HepG2 (cell line): Measurements from ENCODE around the gene C12orf56. TPM values are rescaled to one million over a fixed set of nuclear protein-coding genes. Genes with fewer than 3 reads are reported as not detected.
A peak's percentile ranks its signal among the peaks of the same experiment; 100 is the strongest.

Experiments
- ATAC-seq: fragments of 200-7000 bp; cut with Tn5 transposase; 3 replicates; pipeline ENCODE4 v1.9.1; 2020; ENCODE audit warnings: mild to moderate bottlenecking, moderate library complexity
- BruUV-seq: library from RNA; stranded (reverse); fragments of 400-500 nt; replicated peaks from 2 replicates; lab custom pipeline; 2021; lab: Mats Ljungman, UMichigan
- CTCF ChIA-PET: fragments of 300-600 bp; formaldehyde crosslinking; extraction: SDS; loops from one replicate; lab custom pipeline; 2021; ENCODE audit warnings: low total read pairs, inconsistent platforms, low intra/inter-chr PET ratio; lab: Yijun Ruan, JAX
- POLR2A ChIA-PET: fragments of 350-600 bp; sonication (Branson Sonifier 250); formaldehyde crosslinking; loops from one replicate; lab custom pipeline; 2020; ENCODE audit warnings: antibody characterized with exemption, inconsistent platforms; lab: Yijun Ruan, JAX
- DNase-seq: peaks from one replicate; pipeline ENCODE4 v3.0.0-alpha.2; 2015; ENCODE audit warnings: low spot score
- FAIRE-seq: peaks from 3 replicates; lab custom pipeline; 2011; peaks lifted over from hg19 to GRCh38; lab: Jason Lieb, UNC
- H2AFZ ChIP-seq: one replicate; pipeline ENCODE4 v1.6.1; 2011; ENCODE audit warnings: low read length, inconsistent platforms
- H3K27ac ChIP-seq: fragments of 300-600 bp; 3 replicates; pipeline ENCODE4 v1.8.0; 2011; ENCODE audit warnings: mixed run types, mild to moderate bottlenecking, mixed read lengths, low read length, inconsistent platforms; ENCODE audit not compliant: insufficient read depth; ENCODE audit errors: extremely low read length
- H3K27me3 ChIP-seq, 2 experiments: fragments of 200-600 bp in 1 of 2; 2 replicates in 1 of 2; 3 replicates in 1 of 2; pipeline versions ENCODE4 v1.6.0 to v1.8.0; 2011; ENCODE audit warnings: low read length in 2 of 2, mild to moderate bottlenecking in 2 of 2, moderate library complexity in 2 of 2, inconsistent platforms in 1 of 2; ENCODE audit not compliant: insufficient read depth in 2 of 2, control insufficient read depth in 1 of 2
- H3K36me3 ChIP-seq, 2 experiments: fragments of 200-600 bp in 1 of 2; replicated peaks in 1 of 2; 2 replicates in 1 of 2; 3 replicates in 1 of 2; pipeline versions ENCODE4 v1.5.1 to v1.8.0; 2011; ENCODE audit warnings: low read length in 2 of 2, inconsistent platforms in 1 of 2; ENCODE audit not compliant: insufficient read depth in 2 of 2, control insufficient read depth in 1 of 2
- H3K4me1 ChIP-seq: 2 replicates; pipeline ENCODE4 v1.5.1; 2012; ENCODE audit warnings: low read length, inconsistent platforms; ENCODE audit not compliant: insufficient read depth
- H3K4me2 ChIP-seq: 2 replicates; pipeline ENCODE4 v1.6.0; 2011; ENCODE audit warnings: low read depth, low read length, inconsistent platforms
- H3K4me3 ChIP-seq, 3 experiments: fragments of 200-600 bp in 1 of 3; sonication (generic), shearing (Covaris generic) in 1 of 3; replicated peaks in 1 of 3; 2 replicates each; pipeline ENCODE4 v1.5.1; 2011 to 2016; ENCODE audit warnings: low read length in 3 of 3, inconsistent platforms in 2 of 3, low read depth in 2 of 3, mild to moderate bottlenecking in 2 of 3, control low read depth in 1 of 3, mixed read lengths in 1 of 3; ENCODE audit not compliant: insufficient read depth in 1 of 3
- H3K79me2 ChIP-seq: one replicate; pipeline ENCODE4 v1.6.1; 2011; ENCODE audit warnings: low read length, inconsistent platforms; ENCODE audit not compliant: insufficient read depth
- H3K9ac ChIP-seq: 2 replicates; pipeline ENCODE4 v1.6.0; 2011; ENCODE audit warnings: mild to moderate bottlenecking, low read depth, low read length, inconsistent platforms; ENCODE audit not compliant: insufficient read depth
- H3K9me3 ChIP-seq: 2 replicates; pipeline ENCODE4 v1.5.1; 2012; ENCODE audit warnings: mild to moderate bottlenecking, low read length
- H4K20me1 ChIP-seq: 2 replicates; pipeline ENCODE4 v1.6.0; 2011; ENCODE audit warnings: inconsistent platforms, mild to moderate bottlenecking, low read length, moderate library complexity; ENCODE audit not compliant: insufficient read depth
- ASH2L ChIP-seq: fragments of 300-600, 200-600 bp; sonication (generic); IDR thresholded peaks from 2 replicates; pipeline ENCODE4 v1.7.0; 2017; ENCODE audit warnings: low read depth, mild to moderate bottlenecking, moderate library complexity, mixed read lengths, low read length; ENCODE audit not compliant: insufficient read length
- MED8 ChIP-seq: sonication (generic); formaldehyde crosslinking; IDR thresholded peaks from 2 replicates; pipeline ENCODE4 v1.8.1; 2023; ENCODE audit warnings: mild to moderate bottlenecking, missing genetic modification reagents; ENCODE audit not compliant: insufficient replicate concordance
- MZF1 ChIP-seq: sonication (generic); formaldehyde crosslinking; IDR thresholded peaks from 2 replicates; pipeline ENCODE4 v1.8.1; 2023; ENCODE audit warnings: mild to moderate bottlenecking, missing genetic modification reagents, borderline replicate concordance
- POLR2G ChIP-seq: fragments of 200-400 bp; formaldehyde crosslinking; IDR thresholded peaks from 2 replicates; pipeline ENCODE4 v1.6.1; 2018; ENCODE audit warnings: mild to moderate bottlenecking, low read depth, low read length, moderate library complexity
- ZC3H4 ChIP-seq: sonication (generic); formaldehyde crosslinking; IDR thresholded peaks from 2 replicates; pipeline ENCODE4 v1.4.0; 2020; ENCODE audit warnings: missing genetic modification reagents, borderline replicate concordance
- ZMYM3 ChIP-seq: sonication (generic); formaldehyde crosslinking; IDR thresholded peaks from 2 replicates; pipeline ENCODE4 v1.5.1; 2020; ENCODE audit warnings: mild to moderate bottlenecking, missing genetic modification reagents
- ZNF292 ChIP-seq: sonication (generic); formaldehyde crosslinking; IDR thresholded peaks from 2 replicates; pipeline ENCODE4 v1.8.1; 2022; ENCODE audit warnings: mild to moderate bottlenecking, low read depth, missing genetic modification reagents, borderline replicate concordance
- WGBS: methylation state at CpG from one replicate; pipeline ENCODE4 v1.1.6; 2017; ENCODE audit warnings: low lambda C conversion rate; 5-methylcytosine and 5-hydroxymethylcytosine counted together
- in situ Hi-C: cut with HindIII; loops from 2 replicates; pipeline ENCODE4 v1.10.0; 2017; ENCODE audit warnings: low pct_unique_long_range_greater_than_20kb; ENCODE audit not compliant: extremely low pct_ligation_motif_present
- intact Hi-C: fragments of 100-400 bp; cut with micrococcal nuclease; formaldehyde crosslinking; loops from one replicate; pipeline ENCODE4 v1.10.0; 2022; ENCODE audit not compliant: unreplicated experiment
- polyA plus RNA-seq, 8 experiments: library from polyadenylated mRNA; depleted of rRNA in 3 of 8; stranded (reverse) in 7 of 8; unstranded in 1 of 8; fragments of >200 nt; fragmentation: Illumina TruSeq in 4 of 8; extraction: Trizol in 4 of 8; gene quantifications; 2 replicates each; pipeline versions ENCODE4 v1.2.1 to v1.2.3, GENCODE V29; 2011 to 2016; ENCODE audit warnings: low read depth in 4 of 8, missing spikeins in 1 of 8, mixed read lengths in 1 of 8; ENCODE audit not compliant: insufficient read depth in 1 of 8
- total RNA-seq, 5 experiments: library from RNA; depleted of rRNA; stranded (reverse); fragments of >200 nt; fragmentation: Illumina TruSeq; extraction: Trizol; gene quantifications; 2 replicates each; pipeline ENCODE4 v1.2.3, GENCODE V29; 2016; ENCODE audit warnings: low read depth in 1 of 5
- TF ChIP-seq, protein P1 (sequence below): sonication (generic); formaldehyde crosslinking; IDR thresholded peaks from 2 replicates; pipeline ENCODE4 v1.8.1; 2023; ENCODE audit warnings: mild to moderate bottlenecking, moderate library complexity, missing genetic modification reagents
- TF ChIP-seq, protein P2 (sequence below): IDR thresholded peaks from 2 replicates; pipeline ENCODE4 v1.6.1; 2016; ENCODE audit warnings: control low read depth
- TF ChIP-seq, protein P3 (sequence below): IDR thresholded peaks from 2 replicates; pipeline ENCODE4 v1.6.1; 2016; ENCODE audit warnings: low read depth, missing genetic modification reagents, missing compliant biosample characterization
- TF ChIP-seq, protein P4 (sequence below): sonication (generic); formaldehyde crosslinking; IDR thresholded peaks from 2 replicates; pipeline ENCODE4 v1.4.0; 2020; ENCODE audit warnings: missing genetic modification reagents, borderline replicate concordance

Gene C12orf56
- total and polyA plus RNA-seq, 2 of the 13 experiments (the other 11 are each of a cell fraction or from before 2014, with no cell fraction given): 0.07 TPM; not detected in 1

DNA sequence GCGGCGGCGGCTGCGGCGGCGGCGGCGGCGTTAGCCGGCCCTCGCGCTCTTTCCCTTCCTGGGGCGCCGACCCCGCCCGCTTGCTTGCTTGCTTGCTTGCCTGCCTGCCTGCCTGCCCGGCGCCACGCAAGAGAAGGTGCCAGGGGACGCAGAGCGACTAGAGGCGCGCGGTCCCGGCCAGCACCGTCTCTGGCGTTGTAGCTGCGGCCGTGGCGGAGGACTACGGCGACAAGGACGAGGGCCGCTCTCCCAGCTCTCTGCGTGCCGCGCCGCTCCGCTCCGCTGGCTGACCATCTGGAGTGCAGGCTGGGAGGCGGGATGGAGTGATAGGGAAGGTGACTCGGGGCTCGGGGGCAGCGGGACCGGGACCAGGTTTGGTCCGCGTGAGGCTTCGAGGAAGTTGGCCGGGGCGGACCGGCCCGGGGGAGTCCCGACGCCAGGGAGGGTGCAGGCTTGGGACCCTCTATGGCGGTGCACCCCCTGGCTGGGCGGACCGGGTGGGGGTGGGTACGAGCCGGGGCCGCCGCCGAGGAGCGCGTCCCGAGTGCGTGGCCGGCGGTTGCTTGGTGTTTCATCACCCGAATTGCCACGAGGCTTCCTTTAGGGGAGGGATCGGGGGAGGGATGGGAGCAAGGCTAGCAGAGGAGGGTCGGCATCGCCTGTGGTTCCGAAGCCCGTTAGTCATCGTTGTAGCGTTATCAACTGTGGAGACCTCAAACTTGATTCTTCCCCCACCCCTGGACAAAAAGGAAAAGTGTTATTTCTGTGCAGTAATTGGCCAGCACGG, 14.1 kb upstream of the C12orf56 start:
- BruUV-seq: no TSS peak
- Histone ChIP-seq H3K4me2 (peak overlapping the region; percentile 80), H3K9me3 (no peaks in the 10 kb centered on the region), H3K4me3 (peak overlapping the region; percentile 78 to 95 (median 85)), H4K20me1 (peaks cover 6% of the 10 kb centered on the region), H3K4me1 (peaks cover 54% of the 10 kb centered on the region), H3K36me3 (0 out of 5 replicates have a peak, but pooled peaks cover 0 to under 1% of the 10 kb centered on the region in 2 experiments), H2AFZ (no peak overlapping the region), H3K9ac (peak overlapping the region; percentile 100), H3K27ac (peak overlapping the region; percentile 100), H3K27me3 (no peaks in the 10 kb centered on the region; a peak in 1 of 5 replicates), H3K79me2 (peaks cover 41% of the 10 kb centered on the region)
- peak; percentile 55 for ATAC-seq
- intact Hi-C loops: loop anchor here (2.0 to 10.0 kb wide), 4 partner anchors 48 to 760 kb away; partner anchors contain the start of genes KICS2, LEMD3 and TBK1
- ChIA-PET POLR2A (interaction anchor here (0.5 to 1.9 kb wide), 9 partner anchors 8 to 561 kb away, joined by 3 to 9 read pairs (median 3); partner anchors contain the start of gene KICS2), CTCF (no interaction called here)
- under 1% methylated on average over 28 of the region's 78 CpGs for WGBS
- in situ Hi-C loops: no loop called here
- DNase-seq: peak; percentile 71
- FAIRE-seq: no peak
- no peak for TF ChIP-seq MZF1
- TF ChIP-seq POLR2G: peak; percentile 76
- peak; percentile 57 for TF ChIP-seq ASH2L
- 0 out of 2 replicates have a peak, but pooled peaks have one; percentile 31 for TF ChIP-seq ZC3H4 (CRISPR knock-in tag)
- TF ChIP-seq, protein P1, sequence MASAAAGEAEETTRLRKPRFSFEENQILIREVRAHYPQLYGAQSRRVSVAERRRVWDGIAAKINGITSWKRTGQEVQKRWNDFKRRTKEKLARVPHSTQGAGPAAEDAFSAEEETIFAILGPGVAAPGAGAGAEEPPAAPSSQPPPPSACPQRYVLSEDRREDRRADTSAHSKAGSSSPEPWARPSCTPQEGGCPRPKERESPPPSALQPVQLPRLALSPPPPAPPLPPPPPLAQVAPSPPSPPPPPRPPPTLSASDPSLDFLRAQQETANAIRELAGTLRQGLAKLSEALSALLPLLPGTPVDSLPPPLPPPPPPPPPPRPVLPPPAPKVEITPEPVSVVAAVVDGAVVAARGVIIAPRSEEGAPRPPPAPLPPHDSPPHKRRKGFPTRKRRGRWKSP: peak; percentile 44
- TF ChIP-seq, protein P2, sequence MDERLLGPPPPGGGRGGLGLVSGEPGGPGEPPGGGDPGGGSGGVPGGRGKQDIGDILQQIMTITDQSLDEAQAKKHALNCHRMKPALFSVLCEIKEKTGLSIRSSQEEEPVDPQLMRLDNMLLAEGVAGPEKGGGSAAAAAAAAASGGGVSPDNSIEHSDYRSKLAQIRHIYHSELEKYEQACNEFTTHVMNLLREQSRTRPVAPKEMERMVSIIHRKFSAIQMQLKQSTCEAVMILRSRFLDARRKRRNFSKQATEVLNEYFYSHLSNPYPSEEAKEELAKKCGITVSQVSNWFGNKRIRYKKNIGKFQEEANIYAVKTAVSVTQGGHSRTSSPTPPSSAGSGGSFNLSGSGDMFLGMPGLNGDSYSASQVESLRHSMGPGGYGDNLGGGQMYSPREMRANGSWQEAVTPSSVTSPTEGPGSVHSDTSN (CRISPR knock-in tag): no peak
- TF ChIP-seq, protein P3, sequence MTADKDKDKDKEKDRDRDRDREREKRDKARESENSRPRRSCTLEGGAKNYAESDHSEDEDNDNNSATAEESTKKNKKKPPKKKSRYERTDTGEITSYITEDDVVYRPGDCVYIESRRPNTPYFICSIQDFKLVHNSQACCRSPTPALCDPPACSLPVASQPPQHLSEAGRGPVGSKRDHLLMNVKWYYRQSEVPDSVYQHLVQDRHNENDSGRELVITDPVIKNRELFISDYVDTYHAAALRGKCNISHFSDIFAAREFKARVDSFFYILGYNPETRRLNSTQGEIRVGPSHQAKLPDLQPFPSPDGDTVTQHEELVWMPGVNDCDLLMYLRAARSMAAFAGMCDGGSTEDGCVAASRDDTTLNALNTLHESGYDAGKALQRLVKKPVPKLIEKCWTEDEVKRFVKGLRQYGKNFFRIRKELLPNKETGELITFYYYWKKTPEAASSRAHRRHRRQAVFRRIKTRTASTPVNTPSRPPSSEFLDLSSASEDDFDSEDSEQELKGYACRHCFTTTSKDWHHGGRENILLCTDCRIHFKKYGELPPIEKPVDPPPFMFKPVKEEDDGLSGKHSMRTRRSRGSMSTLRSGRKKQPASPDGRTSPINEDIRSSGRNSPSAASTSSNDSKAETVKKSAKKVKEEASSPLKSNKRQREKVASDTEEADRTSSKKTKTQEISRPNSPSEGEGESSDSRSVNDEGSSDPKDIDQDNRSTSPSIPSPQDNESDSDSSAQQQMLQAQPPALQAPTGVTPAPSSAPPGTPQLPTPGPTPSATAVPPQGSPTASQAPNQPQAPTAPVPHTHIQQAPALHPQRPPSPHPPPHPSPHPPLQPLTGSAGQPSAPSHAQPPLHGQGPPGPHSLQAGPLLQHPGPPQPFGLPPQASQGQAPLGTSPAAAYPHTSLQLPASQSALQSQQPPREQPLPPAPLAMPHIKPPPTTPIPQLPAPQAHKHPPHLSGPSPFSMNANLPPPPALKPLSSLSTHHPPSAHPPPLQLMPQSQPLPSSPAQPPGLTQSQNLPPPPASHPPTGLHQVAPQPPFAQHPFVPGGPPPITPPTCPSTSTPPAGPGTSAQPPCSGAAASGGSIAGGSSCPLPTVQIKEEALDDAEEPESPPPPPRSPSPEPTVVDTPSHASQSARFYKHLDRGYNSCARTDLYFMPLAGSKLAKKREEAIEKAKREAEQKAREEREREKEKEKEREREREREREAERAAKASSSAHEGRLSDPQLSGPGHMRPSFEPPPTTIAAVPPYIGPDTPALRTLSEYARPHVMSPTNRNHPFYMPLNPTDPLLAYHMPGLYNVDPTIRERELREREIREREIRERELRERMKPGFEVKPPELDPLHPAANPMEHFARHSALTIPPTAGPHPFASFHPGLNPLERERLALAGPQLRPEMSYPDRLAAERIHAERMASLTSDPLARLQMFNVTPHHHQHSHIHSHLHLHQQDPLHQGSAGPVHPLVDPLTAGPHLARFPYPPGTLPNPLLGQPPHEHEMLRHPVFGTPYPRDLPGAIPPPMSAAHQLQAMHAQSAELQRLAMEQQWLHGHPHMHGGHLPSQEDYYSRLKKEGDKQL (CRISPR knock-in tag): no peak
- TF ChIP-seq ZMYM3 (CRISPR knock-in tag): peak; percentile 32; the same call in 1 of the 2 replicates
- TF ChIP-seq ZNF292 (CRISPR knock-in tag): peak; percentile 92
- TF ChIP-seq, protein P4, sequence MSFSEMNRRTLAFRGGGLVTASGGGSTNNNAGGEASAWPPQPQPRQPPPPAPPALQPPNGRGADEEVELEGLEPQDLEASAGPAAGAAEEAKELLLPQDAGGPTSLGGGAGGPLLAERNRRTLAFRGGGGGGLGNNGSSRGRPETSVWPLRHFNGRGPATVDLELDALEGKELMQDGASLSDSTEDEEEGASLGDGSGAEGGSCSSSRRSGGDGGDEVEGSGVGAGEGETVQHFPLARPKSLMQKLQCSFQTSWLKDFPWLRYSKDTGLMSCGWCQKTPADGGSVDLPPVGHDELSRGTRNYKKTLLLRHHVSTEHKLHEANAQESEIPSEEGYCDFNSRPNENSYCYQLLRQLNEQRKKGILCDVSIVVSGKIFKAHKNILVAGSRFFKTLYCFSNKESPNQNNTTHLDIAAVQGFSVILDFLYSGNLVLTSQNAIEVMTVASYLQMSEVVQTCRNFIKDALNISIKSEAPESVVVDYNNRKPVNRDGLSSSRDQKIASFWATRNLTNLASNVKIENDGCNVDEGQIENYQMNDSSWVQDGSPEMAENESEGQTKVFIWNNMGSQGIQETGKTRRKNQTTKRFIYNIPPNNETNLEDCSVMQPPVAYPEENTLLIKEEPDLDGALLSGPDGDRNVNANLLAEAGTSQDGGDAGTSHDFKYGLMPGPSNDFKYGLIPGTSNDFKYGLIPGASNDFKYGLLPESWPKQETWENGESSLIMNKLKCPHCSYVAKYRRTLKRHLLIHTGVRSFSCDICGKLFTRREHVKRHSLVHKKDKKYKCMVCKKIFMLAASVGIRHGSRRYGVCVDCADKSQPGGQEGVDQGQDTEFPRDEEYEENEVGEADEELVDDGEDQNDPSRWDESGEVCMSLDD: 0 out of 2 replicates have a peak, but pooled peaks have one; percentile 35
- TF ChIP-seq MED8 (CRISPR knock-in tag): peak; percentile 10
